Left ventricle myocardium inferior (tissue), 1 donor: Measurements from ENCODE around the gene MICAL3. TPM values are rescaled to one million over a fixed set of nuclear protein-coding genes. Genes with fewer than 3 reads are reported as not detected.
A peak's percentile ranks its signal among the peaks of the same experiment; 100 is the strongest.

Experiments used
- DNase-seq: peaks from one replicate; pipeline ENCODE4 v3.0.0-alpha.2; 2020
- H3K27ac ChIP-seq: fragments of 200-600 bp; replicated peaks from 2 replicates; pipeline ENCODE4 v1.8.0; 2021
- H3K27me3 ChIP-seq: fragments of 200-600 bp; 2 replicates; pipeline ENCODE4 v1.8.0; 2021; ENCODE audit warnings: low read depth
- H3K36me3 ChIP-seq: fragments of 200-600 bp; 2 replicates; pipeline ENCODE4 v1.8.0; 2021
- H3K4me1 ChIP-seq: fragments of 200-600 bp; 2 replicates; pipeline ENCODE4 v1.8.0; 2021
- H3K4me3 ChIP-seq: fragments of 200-600 bp; 2 replicates; pipeline ENCODE4 v1.8.0; 2021; ENCODE audit warnings: mild to moderate bottlenecking, moderate library complexity
- H3K9me3 ChIP-seq: fragments of 200-600 bp; replicated peaks from 2 replicates; pipeline ENCODE4 v1.8.0; 2021
- CTCF ChIP-seq: fragments of 200-600 bp; IDR thresholded peaks from 2 replicates; pipeline ENCODE4 v1.8.0; 2021; ENCODE audit warnings: antibody characterized with exemption, mild to moderate bottlenecking, borderline replicate concordance
- intact Hi-C: fragments of 100-400 bp; cut with micrococcal nuclease; formaldehyde crosslinking; loops from one replicate; pipeline ENCODE4 v1.11.0; 2022
- total RNA-seq: library from RNA; stranded (reverse); fragmentation: NEBNext Ultra II Directional; extraction: Animal tissue kit (Norgen Biotek cat#: 25700); gene quantifications from one replicate; pipeline ENCODE4 v1.2.1, GENCODE V29; 2021
- donor health status: DM: no; HTN: yes; CAD: no; lungs with severe emphysema.

MICAL3 gene
- total RNA-seq, 1 donor from 2014 or later = 92.5 TPM

GRCh38 chr22:17785185-17786184, 238.9 kb downstream of the MICAL3 start:
- Histone ChIP-seq H3K4me1 (peaks cover 59% of the 10 kb centered on the region), H3K4me3 (no peak overlapping the region), H3K27ac (peak overlapping the region; percentile 92), H3K27me3 (no peaks in the 10 kb centered on the region), H3K9me3 (no peaks in the 10 kb centered on the region), H3K36me3 (peaks cover 24% of the 10 kb centered on the region)
- peak; percentile 66 for TF ChIP-seq CTCF
- intact Hi-C loops = no loop called here
- peak; percentile 54 for DNase-seq

GRCh38 chr22:17784776-17785175, 239.6 kb downstream of the MICAL3 start:
- peak overlapping the region; percentile 92 for H3K27ac ChIP-seq
- TF ChIP-seq CTCF = no peak
- intact Hi-C loops = no loop called here
- H3K27me3 ChIP-seq = no peaks in the 10 kb centered on the region
- H3K4me3 ChIP-seq = no peak overlapping the region
- DNase-seq = no peak
- peaks cover 59% of the 10 kb centered on the region for H3K4me1 ChIP-seq
- H3K36me3 ChIP-seq = peaks cover 17% of the 10 kb centered on the region
- no peaks in the 10 kb centered on the region for H3K9me3 ChIP-seq

- Histone ChIP-seq H3K36me3 (peaks cover 8% of the 10 kb centered on the region), H3K27me3 (no peaks in the 10 kb centered on the region), H3K9me3 (no peaks in the 10 kb centered on the region), H3K4me3 (no peak overlapping the region), H3K27ac (no peak overlapping the region), H3K4me1 (peaks cover 59% of the 10 kb centered on the region)
- no peak for DNase-seq
- intact Hi-C loops = no loop called here
- TF ChIP-seq CTCF = no peak
Observed at GRCh38 chr22:17783773-17784480, 240.4 kb downstream of the MICAL3 start.

DNA sequence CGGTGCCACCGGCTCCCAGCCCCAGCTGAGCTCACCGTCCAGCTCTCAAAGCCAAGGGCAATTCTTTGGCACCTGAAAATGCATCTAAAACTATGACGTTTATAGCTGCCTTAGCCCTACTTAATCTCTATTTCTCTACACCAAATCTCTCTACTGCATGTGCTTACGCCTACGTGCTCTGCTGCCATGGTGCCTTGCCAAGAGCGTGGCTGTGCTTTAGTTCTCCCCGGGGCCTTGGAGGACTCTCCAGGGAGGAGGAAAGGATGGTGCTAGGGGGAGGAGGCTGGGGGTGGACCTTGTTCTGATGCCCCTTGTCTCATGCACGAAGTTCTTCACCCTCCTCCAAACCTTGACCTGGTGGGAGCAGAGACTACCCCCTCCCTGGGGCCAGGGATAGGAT, 241.0 kb downstream of the MICAL3 start:
- Histone ChIP-seq H3K4me3 (no peak overlapping the region), H3K9me3 (no peaks in the 10 kb centered on the region), H3K27me3 (no peaks in the 10 kb centered on the region), H3K27ac (no peak overlapping the region), H3K36me3 (peaks cover 3% of the 10 kb centered on the region), H3K4me1 (peaks cover 59% of the 10 kb centered on the region)
- intact Hi-C loops = no loop called here
- no peak for DNase-seq
- no peak for TF ChIP-seq CTCF

GRCh38 chr22:17782621-17783020, 241.7 kb downstream of the MICAL3 start:
- no peaks in the 10 kb centered on the region for H3K9me3 ChIP-seq
- no peak overlapping the region for H3K27ac ChIP-seq
- intact Hi-C loops = no loop called here
- no peak overlapping the region for H3K4me3 ChIP-seq
- H3K27me3 ChIP-seq = no peaks in the 10 kb centered on the region
- no peak for DNase-seq
- no peaks in the 10 kb centered on the region for H3K36me3 ChIP-seq
- H3K4me1 ChIP-seq = peaks cover 53% of the 10 kb centered on the region
- no peak for TF ChIP-seq CTCF
